PC-9 (cell line): ENCODE results near the gene ZNF79. TPM values are rescaled to one million over a fixed set of nuclear protein-coding genes. Genes with fewer than 3 reads are reported as not detected.

ENCODE experiments used
- BruUV-seq: library from RNA; stranded (reverse); fragments of 400-500 nt; replicated peaks from 2 replicates; lab custom pipeline; 2021; lab: Mats Ljungman, UMichigan
- CTCF ChIA-PET: fragments of 300-600 bp; sonication (Branson Sonifier 250); formaldehyde crosslinking; loops from one replicate; lab custom pipeline; 2022; ENCODE audit warnings: antibody characterized with exemption; lab: Charles Lee
- POLR2A ChIA-PET: fragments of 300-600 bp; sonication (Branson Sonifier 250); formaldehyde crosslinking; loops from one replicate; lab custom pipeline; 2022; ENCODE audit warnings: antibody characterized with exemption; ENCODE audit not compliant: unreplicated experiment; lab: Charles Lee
- DNase-seq, 2 experiments: peaks; one replicate each; pipeline versions ENCODE4 v3.0.0 to v3.0.0-alpha.2; 2015 to 2022; ENCODE audit warnings: mixed read lengths in 1 of 2
- H2AFZ ChIP-seq: fragments of 200-600 bp; sonication (generic); 2 replicates; pipeline ENCODE4 v1.8.1; 2017; ENCODE audit warnings: antibody characterized with exemption
- H3F3A ChIP-seq: fragments of 200-600 bp; sonication (generic); 2 replicates; pipeline ENCODE4 v1.8.1; 2017; ENCODE audit warnings: antibody characterized with exemption, mild to moderate bottlenecking, low read depth; ENCODE audit not compliant: insufficient read depth
- H3K27ac ChIP-seq: fragments of 200-600 bp; sonication (generic); 2 replicates; pipeline ENCODE4 v1.6.1; 2016; ENCODE audit warnings: mixed run types
- H3K27me3 ChIP-seq: fragments of 200-600 bp; sonication (generic); 2 replicates; pipeline ENCODE4 v1.6.1; 2016; ENCODE audit warnings: low read depth, mixed run types; ENCODE audit not compliant: insufficient read depth
- H3K36me3 ChIP-seq: fragments of 200-600 bp; sonication (generic); 2 replicates; pipeline ENCODE4 v1.6.1; 2016; ENCODE audit warnings: low read depth, mixed run types
- H3K4me1 ChIP-seq: fragments of 200-600 bp; sonication (generic); replicated peaks from 2 replicates; pipeline ENCODE4 v1.6.1; 2016; ENCODE audit warnings: mixed run types; ENCODE audit not compliant: insufficient read depth
- H3K4me2 ChIP-seq: fragments of 200-600 bp; sonication (generic); 2 replicates; pipeline ENCODE4 v1.6.1; 2017; ENCODE audit warnings: mixed run types
- H3K4me3 ChIP-seq: fragments of 200-600 bp; sonication (generic); 2 replicates; pipeline ENCODE4 v1.6.1; 2016; ENCODE audit warnings: mixed run types
- H3K79me2 ChIP-seq: fragments of 200-600 bp; sonication (generic); 2 replicates; pipeline ENCODE4 v1.6.1; 2017; ENCODE audit warnings: low read depth, mixed run types
- H3K9me2 ChIP-seq: fragments of 200-600 bp; sonication (generic); 2 replicates; pipeline ENCODE4 v1.8.1; 2017; ENCODE audit warnings: mild to moderate bottlenecking; ENCODE audit not compliant: insufficient read depth
- H3K9me3 ChIP-seq: fragments of 200-600 bp; sonication (generic); 2 replicates; pipeline ENCODE4 v1.8.1; 2016; ENCODE audit warnings: low read depth; ENCODE audit not compliant: insufficient read depth
- H4K20me1 ChIP-seq: fragments of 200-600 bp; sonication (generic); 2 replicates; pipeline ENCODE4 v1.8.1; 2017; ENCODE audit not compliant: insufficient read depth
- EZH2 ChIP-seq: fragments of 200-600 bp; sonication (generic); IDR thresholded peaks from 2 replicates; pipeline ENCODE4 v1.8.0; 2017; ENCODE audit warnings: antibody characterized with exemption, low read depth
- intact Hi-C: fragments of 100-400 bp; cut with micrococcal nuclease; formaldehyde crosslinking; loops from one replicate; pipeline ENCODE4 v1.10.0; 2022; ENCODE audit not compliant: unreplicated experiment
- total RNA-seq: library from RNA; stranded (reverse); gene quantifications from 2 replicates; pipeline ENCODE4 v1.2.3, GENCODE V29; 2021
- TF ChIP-seq, protein P1 (sequence below): fragments of 200-600 bp; sonication (generic); conservative IDR thresholded peaks from 2 replicates; pipeline ENCODE4 v1.6.1; 2017; ENCODE audit warnings: mixed run types, antibody characterized with exemption, mild to moderate bottlenecking, moderate library complexity

The ZNF79 gene
- total RNA-seq, 1 experiment from 2014 or later, result 5.8 TPM

DNA sequence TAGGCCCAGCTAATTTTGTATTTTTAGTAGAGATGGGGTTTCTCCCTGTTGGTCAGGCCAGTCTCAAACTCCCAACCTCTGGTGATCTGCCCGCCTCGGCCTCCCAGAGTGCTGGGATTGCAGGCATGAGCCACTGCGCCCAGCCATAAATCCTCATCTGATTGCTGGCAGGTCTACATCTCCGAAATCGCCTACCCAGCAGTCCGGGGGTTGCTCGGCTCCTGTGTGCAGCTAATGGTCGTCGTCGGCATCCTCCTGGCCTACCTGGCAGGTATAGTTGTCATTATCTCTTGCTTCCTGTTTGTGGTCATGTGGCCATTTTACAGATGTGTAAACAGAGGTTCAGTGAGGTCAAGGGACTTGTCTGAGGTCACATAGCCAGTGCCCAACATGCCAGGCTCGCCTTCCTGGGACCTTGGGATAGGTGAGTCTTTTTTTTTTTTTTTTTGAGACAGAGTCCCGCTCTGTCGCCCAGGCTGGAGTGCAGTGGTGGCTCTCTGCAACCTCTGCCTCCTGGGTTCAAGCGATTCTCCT, 24.4 kb upstream of the ZNF79 start:
- Histone ChIP-seq H3K27ac (no peak overlapping the region), H3K4me3 (no peak overlapping the region), H3K4me2 (no peak overlapping the region), H3K79me2 (0 out of 2 replicates have a peak, but pooled peaks cover 6% of the 10 kb centered on the region), H3F3A (no peaks in the 10 kb centered on the region), H3K9me3 (no peaks in the 10 kb centered on the region), H3K27me3 (no peaks in the 10 kb centered on the region), H3K36me3 (no peaks in the 10 kb centered on the region), H3K9me2 (no peaks in the 10 kb centered on the region), H3K4me1 (no peaks in the 10 kb centered on the region; the same call in 1 of the 2 replicates), H2AFZ (no peak overlapping the region), H4K20me1 (0 out of 2 replicates have a peak, but pooled peaks cover 4% of the 10 kb centered on the region)
- ChIA-PET CTCF (no interaction called here), POLR2A (no interaction called here)
- no TSS peak for BruUV-seq
- DNase-seq, result no peak
- TF ChIP-seq, protein P1, sequence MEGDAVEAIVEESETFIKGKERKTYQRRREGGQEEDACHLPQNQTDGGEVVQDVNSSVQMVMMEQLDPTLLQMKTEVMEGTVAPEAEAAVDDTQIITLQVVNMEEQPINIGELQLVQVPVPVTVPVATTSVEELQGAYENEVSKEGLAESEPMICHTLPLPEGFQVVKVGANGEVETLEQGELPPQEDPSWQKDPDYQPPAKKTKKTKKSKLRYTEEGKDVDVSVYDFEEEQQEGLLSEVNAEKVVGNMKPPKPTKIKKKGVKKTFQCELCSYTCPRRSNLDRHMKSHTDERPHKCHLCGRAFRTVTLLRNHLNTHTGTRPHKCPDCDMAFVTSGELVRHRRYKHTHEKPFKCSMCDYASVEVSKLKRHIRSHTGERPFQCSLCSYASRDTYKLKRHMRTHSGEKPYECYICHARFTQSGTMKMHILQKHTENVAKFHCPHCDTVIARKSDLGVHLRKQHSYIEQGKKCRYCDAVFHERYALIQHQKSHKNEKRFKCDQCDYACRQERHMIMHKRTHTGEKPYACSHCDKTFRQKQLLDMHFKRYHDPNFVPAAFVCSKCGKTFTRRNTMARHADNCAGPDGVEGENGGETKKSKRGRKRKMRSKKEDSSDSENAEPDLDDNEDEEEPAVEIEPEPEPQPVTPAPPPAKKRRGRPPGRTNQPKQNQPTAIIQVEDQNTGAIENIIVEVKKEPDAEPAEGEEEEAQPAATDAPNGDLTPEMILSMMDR, result no peak
- TF ChIP-seq EZH2, result no peak
- intact Hi-C loops, result loop anchor here (2.0 to 10.0 kb wide), 2 partner anchors 175 to 459 kb away; no protein-coding TSS in a partner anchor

DNA sequence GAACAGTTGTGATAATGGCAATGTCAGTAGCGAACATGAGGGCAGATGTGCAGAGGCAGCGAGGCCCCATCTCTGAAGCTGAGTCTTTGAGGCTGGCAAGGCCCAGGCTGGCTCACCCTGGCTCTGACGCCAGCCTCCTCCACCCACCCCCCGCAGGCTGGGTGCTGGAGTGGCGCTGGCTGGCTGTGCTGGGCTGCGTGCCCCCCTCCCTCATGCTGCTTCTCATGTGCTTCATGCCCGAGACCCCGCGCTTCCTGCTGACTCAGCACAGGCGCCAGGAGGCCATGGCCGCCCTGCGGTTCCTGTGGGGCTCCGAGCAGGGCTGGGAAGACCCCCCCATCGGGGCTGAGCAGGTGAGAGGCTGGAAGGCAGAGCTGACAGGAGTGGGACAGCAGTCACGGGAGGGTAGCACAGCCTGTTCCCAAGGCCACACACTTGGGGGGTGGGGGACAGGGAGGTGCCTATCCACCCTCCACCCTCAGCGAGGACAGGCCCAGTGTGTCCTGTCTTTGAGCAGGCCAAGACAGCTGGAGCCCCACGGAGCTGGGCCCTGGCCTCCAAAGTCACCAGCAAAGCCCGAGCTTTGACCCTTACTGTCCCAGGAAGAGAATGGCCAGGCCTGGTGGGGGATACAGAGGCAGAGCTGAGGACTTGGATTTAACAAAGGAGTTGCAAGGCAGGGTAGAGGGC, 21.6 kb upstream of the ZNF79 start:
- no peak overlapping the region for H3K4me2 ChIP-seq
- POLR2A ChIA-PET, result interaction anchor here (0.5 kb wide), 1 partner anchor 9 kb away, joined by 11 read pairs; no protein-coding TSS in a partner anchor

DNA sequence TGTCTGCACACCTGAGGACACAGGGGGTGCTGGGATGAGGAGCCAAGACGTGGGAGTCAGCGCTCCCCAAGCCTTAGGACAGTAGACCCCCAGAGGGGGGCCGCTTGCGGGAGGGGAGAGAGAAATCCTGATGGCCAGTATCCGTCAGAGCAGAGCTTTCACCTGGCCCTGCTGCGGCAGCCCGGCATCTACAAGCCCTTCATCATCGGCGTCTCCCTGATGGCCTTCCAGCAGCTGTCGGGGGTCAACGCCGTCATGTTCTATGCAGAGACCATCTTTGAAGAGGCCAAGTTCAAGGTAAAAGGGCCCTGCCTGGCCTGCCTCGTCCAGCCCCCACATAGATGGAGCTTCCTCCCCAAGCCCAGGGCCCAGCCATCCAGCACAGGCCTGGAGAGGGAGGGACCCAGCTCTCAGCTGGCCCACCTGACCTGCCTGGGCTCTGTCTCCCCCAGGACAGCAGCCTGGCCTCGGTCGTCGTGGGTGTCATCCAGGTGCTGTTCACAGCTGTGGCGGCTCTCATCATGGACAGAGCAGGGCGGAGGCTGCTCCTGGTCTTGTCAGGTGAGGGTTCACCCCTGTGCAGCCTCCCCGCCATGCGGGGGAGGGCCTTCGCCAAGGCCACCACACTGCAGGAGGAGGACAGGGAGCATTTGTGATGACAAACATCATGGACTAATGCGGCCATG, 20.5 kb upstream of the ZNF79 start:
- Histone ChIP-seq H3K27ac (no peak overlapping the region), H3K9me2 (no peaks in the 10 kb centered on the region), H3K4me1 (no peaks in the 10 kb centered on the region), H3F3A (no peaks in the 10 kb centered on the region), H3K4me3 (no peak overlapping the region), H3K27me3 (no peaks in the 10 kb centered on the region), H3K4me2 (no peak overlapping the region), H3K36me3 (no peaks in the 10 kb centered on the region), H3K79me2 (no peaks in the 10 kb centered on the region), H3K9me3 (no peaks in the 10 kb centered on the region), H4K20me1 (no peaks in the 10 kb centered on the region), H2AFZ (no peak overlapping the region)
- intact Hi-C loops, result no loop called here
- ChIA-PET CTCF (no interaction called here), POLR2A (no interaction called here)
- TF ChIP-seq, protein P1, result no peak
- TF ChIP-seq EZH2, result no peak
- no peak for DNase-seq
- no TSS peak for BruUV-seq

More for the DNA sequence above, 21.6 kb upstream of the ZNF79 start:
- H2AFZ ChIP-seq, result no peak overlapping the region
- H3K27me3 ChIP-seq, result no peaks in the 10 kb centered on the region
- CTCF ChIA-PET, result no interaction called here
- H3K79me2 ChIP-seq, result 0 out of 2 replicates have a peak, but pooled peaks cover 6% of the 10 kb centered on the region
- TF ChIP-seq, protein P1, result no peak
- H4K20me1 ChIP-seq, result 0 out of 2 replicates have a peak, but pooled peaks cover 4% of the 10 kb centered on the region
- no peak for DNase-seq
- H3K27ac ChIP-seq, result no peak overlapping the region
- no TSS peak for BruUV-seq
- H3K9me2 ChIP-seq, result no peaks in the 10 kb centered on the region
- H3K36me3 ChIP-seq, result no peaks in the 10 kb centered on the region
- no peak overlapping the region for H3K4me3 ChIP-seq
- H3K4me1 ChIP-seq, result no peaks in the 10 kb centered on the region
- intact Hi-C loops, result no loop called here
- H3F3A ChIP-seq, result no peaks in the 10 kb centered on the region
- no peaks in the 10 kb centered on the region for H3K9me3 ChIP-seq
